ENCODE measurements around the gene CTCFL.

CTCFL gene

GRCh38 chr20:57449398-57450354 is 75.3 kb downstream of the CTCFL start:
- no peak for DNase-seq (ENCODE audit: low read depth in 3 of 3, low spot score in 1 of 3)

- DNase-seq (ENCODE audit: low read depth in 3 of 3, low spot score in 1 of 3) = no peak
Observed at GRCh38 chr20:57448764-57449354, 76.1 kb downstream of the CTCFL start.

Measured in stimulated activated CD4-positive, alpha-beta T cell treated with anti-CD3 and anti-CD28 coated beads, TNF-alpha, amount 100 ng/mL, for 1 hour (primary cell).